A549 treated with DMSO at 1 μM for 4 hours (cell line): ENCODE results near the gene IPCEF1. TPM values are rescaled to one million over a fixed set of nuclear protein-coding genes. Genes with fewer than 3 reads are reported as not detected.

Experiments
- total RNA-seq: library from RNA; stranded (reverse); fragments of 200-300 nt; extraction: Qiagen RNA extraction; gene quantifications from 5 replicates; pipeline ENCODE4 v1.2.3, GENCODE V29; 2022; ENCODE audit warnings: low read depth

Gene IPCEF1
- 0.02 to 0.03 TPM in 2 of 5 replicates, not detected in the others for total RNA-seq

GRCh38 chr6:154356690-154357089, at the start of gene IPCEF1:
IPCEF1 (minus strand) TSS chr6:154356803; CDS start chr6:154265947, 90,856 bp downstream.

Other genes with a start within 250 kb of the IPCEF1 start
- gene CNKSR3, start 153.9 kb upstream of the IPCEF1 start, total RNA-seq = 4.9 to 6.0 TPM (median 5.5 TPM) in 5 replicates